Esophagus squamous epithelium (tissue), 5 donors: Measurements from ENCODE around the gene EPGN. TPM values are rescaled to one million over a fixed set of nuclear protein-coding genes. Genes with fewer than 3 reads are reported as not detected.
A peak's percentile ranks its signal among the peaks of the same experiment; 100 is the strongest.

ENCODE experiments used
- DNase-seq: peaks from one replicate; lab custom pipeline; 2025; lab: John Stamatoyannopoulos, UW
- H3K27ac ChIP-seq, 4 donors: fragments of 200-600 bp; sonication (generic); one replicate each; pipeline ENCODE4 v1.5.1; 2016 to 2019; ENCODE audit warnings: mild to moderate bottlenecking in 1 of 4
- H3K27me3 ChIP-seq, 4 donors: fragments of 200-600 bp; sonication (generic); 1 replicate in 3 of 4; 2 replicates in 1 of 4; pipeline versions ENCODE4 v1.5.1 to v1.6.0; 2017 to 2021; ENCODE audit warnings: antibody characterized with exemption in 1 of 4
- H3K36me3 ChIP-seq, 3 donors: fragments of 200-600 bp; sonication (generic); one replicate each; pipeline ENCODE4 v1.5.1; 2016 to 2019
- H3K4me1 ChIP-seq, 3 donors: fragments of 200-600 bp; sonication (generic); one replicate each; pipeline ENCODE4 v1.5.1; 2017 to 2019
- H3K4me3 ChIP-seq, 4 donors: fragments of 200-600 bp; sonication (generic); 1 replicate in 3 of 4; 2 replicates in 1 of 4; pipeline ENCODE4 v1.5.1; 2016 to 2019; ENCODE audit warnings: mild to moderate bottlenecking in 2 of 4, moderate library complexity in 1 of 4
- H3K9me3 ChIP-seq, 3 donors: fragments of 200-600 bp; sonication (generic); one replicate each; pipeline ENCODE4 v1.5.1; 2016 to 2019
- POLR2A ChIP-seq, 4 donors: fragments of 450-650 bp; IDR thresholded peaks; one replicate each; pipeline ENCODE4 v1.6.1; 2017; ENCODE audit warnings: antibody characterized with exemption in 4 of 4, mild to moderate bottlenecking in 4 of 4, moderate library complexity in 3 of 4
- WGBS, 2 donors: methylation state at CpG; one replicate each; pipeline ENCODE4 v1.1.5; 2018; 5-methylcytosine and 5-hydroxymethylcytosine counted together
- intact Hi-C: fragments of 100-400 bp; cut with DNase I; formaldehyde crosslinking; loops from one replicate; pipeline ENCODE4 v1.15.0; 2022
- total RNA-seq, 4 donors: library from RNA; depleted of rRNA; stranded (reverse); fragments of >200 nt; gene quantifications; one replicate each; pipeline ENCODE4 v1.1.0, GENCODE V29; 2016
- TF ChIP-seq, protein P1 (sequence below), 6 experiments: fragments of 450-650 bp in 4 of 6; fragments of 200-600 bp in 2 of 6; sonication (generic) in 2 of 6; IDR thresholded peaks; one replicate each; pipeline ENCODE4 v1.5.1; 2016 to 2019; ENCODE audit warnings: antibody characterized with exemption in 6 of 6, mild to moderate bottlenecking in 4 of 6, moderate library complexity in 4 of 6
- donor health status: DM: yes; HTN: yes; CAD: no.

The EPGN gene
- total RNA-seq, 4 donors from 2014 or later: 48.8 to 118 (median 62.7) TPM

- no peak for TF ChIP-seq POLR2A (IDR thresholded peaks at IDR 0.05)
- TF ChIP-seq, protein P1, sequence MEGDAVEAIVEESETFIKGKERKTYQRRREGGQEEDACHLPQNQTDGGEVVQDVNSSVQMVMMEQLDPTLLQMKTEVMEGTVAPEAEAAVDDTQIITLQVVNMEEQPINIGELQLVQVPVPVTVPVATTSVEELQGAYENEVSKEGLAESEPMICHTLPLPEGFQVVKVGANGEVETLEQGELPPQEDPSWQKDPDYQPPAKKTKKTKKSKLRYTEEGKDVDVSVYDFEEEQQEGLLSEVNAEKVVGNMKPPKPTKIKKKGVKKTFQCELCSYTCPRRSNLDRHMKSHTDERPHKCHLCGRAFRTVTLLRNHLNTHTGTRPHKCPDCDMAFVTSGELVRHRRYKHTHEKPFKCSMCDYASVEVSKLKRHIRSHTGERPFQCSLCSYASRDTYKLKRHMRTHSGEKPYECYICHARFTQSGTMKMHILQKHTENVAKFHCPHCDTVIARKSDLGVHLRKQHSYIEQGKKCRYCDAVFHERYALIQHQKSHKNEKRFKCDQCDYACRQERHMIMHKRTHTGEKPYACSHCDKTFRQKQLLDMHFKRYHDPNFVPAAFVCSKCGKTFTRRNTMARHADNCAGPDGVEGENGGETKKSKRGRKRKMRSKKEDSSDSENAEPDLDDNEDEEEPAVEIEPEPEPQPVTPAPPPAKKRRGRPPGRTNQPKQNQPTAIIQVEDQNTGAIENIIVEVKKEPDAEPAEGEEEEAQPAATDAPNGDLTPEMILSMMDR (IDR thresholded peaks at IDR 0.05): no peak
- intact Hi-C loops: no loop called here
These were observed 25.3 kb upstream of the EPGN start for GRCh38 chr4:74282926-74283325.

GRCh38 chr4:74283614-74284013, 24.7 kb upstream of the EPGN start:
- H3K36me3 ChIP-seq: no peaks in the 10 kb centered on the region
- H3K4me3 ChIP-seq: no peak overlapping the region
- 32 to 45% methylated on average over 2 of the region's 2 CpGs for WGBS, 2 donors
- TF ChIP-seq POLR2A (IDR thresholded peaks at IDR 0.05): no peak
- H3K27me3 ChIP-seq: no peaks in the 10 kb centered on the region
- H3K4me1 ChIP-seq: peaks cover 4 to 30% (median 8%) of the 10 kb centered on the region in 3 donors
- H3K27ac ChIP-seq: peak overlapping the region in 3 of 4 donors; percentile 53 to 63 (median 59)
- DNase-seq: no peak
- H3K9me3 ChIP-seq: no peaks in the 10 kb centered on the region
- intact Hi-C loops: no loop called here

More at GRCh38 chr4:74282926-74283325, 25.3 kb upstream of the EPGN start:
- Histone ChIP-seq H3K36me3 (no peaks in the 10 kb centered on the region), H3K4me3 (no peak overlapping the region), H3K27me3 (no peaks in the 10 kb centered on the region), H3K9me3 (no peaks in the 10 kb centered on the region), H3K4me1 (peaks cover 4 to 30% (median 8%) of the 10 kb centered on the region in 3 donors), H3K27ac (peak overlapping the region in 3 of 4 donors; percentile 39 to 59 (median 53))
- no peak for DNase-seq

GRCh38 chr4:74284053-74284452, 24.2 kb upstream of the EPGN start:
- Histone ChIP-seq H3K27me3 (no peaks in the 10 kb centered on the region), H3K4me3 (no peak overlapping the region), H3K27ac (peak overlapping the region in 2 of 4 donors; percentile 59 to 63), H3K9me3 (no peaks in the 10 kb centered on the region), H3K36me3 (no peaks in the 10 kb centered on the region), H3K4me1 (peaks cover 4 to 30% (median 8%) of the 10 kb centered on the region in 3 donors)
- TF ChIP-seq POLR2A (IDR thresholded peaks at IDR 0.05): no peak
- TF ChIP-seq, protein P1 (IDR thresholded peaks at IDR 0.05): no peak
- DNase-seq: no peak
- WGBS, 2 donors: 34 to 62% methylated on average over 3 of the region's 3 CpGs
- intact Hi-C loops: no loop called here

DNA sequence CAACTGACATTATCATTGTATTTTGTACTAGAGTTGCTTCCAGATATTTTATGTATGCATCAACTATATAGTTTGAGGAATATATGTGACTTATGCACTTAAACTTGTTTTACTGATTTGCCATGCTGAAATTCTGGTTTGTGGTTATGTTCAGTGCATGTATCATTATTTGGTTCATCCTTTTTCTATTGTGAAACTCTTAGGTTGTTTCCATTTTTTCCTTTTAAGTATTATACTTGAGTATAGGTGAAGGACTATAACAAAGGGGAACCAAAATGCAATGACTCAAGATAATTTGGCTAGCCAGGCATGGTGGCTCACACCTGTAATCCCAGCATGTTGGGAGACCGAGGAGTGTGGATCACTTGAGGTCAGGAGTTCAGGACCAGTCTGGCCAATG, 21.1 kb upstream of the EPGN start:
- no peaks in the 10 kb centered on the region for H3K9me3 ChIP-seq
- no peaks in the 10 kb centered on the region for H3K36me3 ChIP-seq
- H3K27me3 ChIP-seq: no peaks in the 10 kb centered on the region
- H3K27ac ChIP-seq: no peak overlapping the region
- TF ChIP-seq, protein P1 (IDR thresholded peaks at IDR 0.05): no peak
- no peak for TF ChIP-seq POLR2A (IDR thresholded peaks at IDR 0.05)
- no peak for DNase-seq
- no peak overlapping the region for H3K4me3 ChIP-seq
- H3K4me1 ChIP-seq: peaks cover 4 to 31% (median 8%) of the 10 kb centered on the region in 3 donors
- WGBS, 2 donors: 47 to 60% methylated on average over 1 of the region's 1 CpG
- intact Hi-C loops: no loop called here

GRCh38 chr4:74287791-74288190, 20.5 kb upstream of the EPGN start:
- Histone ChIP-seq H3K27ac (no peak overlapping the region), H3K27me3 (no peaks in the 10 kb centered on the region), H3K4me3 (no peak overlapping the region), H3K4me1 (peaks cover 4 to 31% (median 7%) of the 10 kb centered on the region in 3 donors), H3K9me3 (no peaks in the 10 kb centered on the region), H3K36me3 (no peaks in the 10 kb centered on the region)
- DNase-seq: no peak
- TF ChIP-seq, protein P1 (IDR thresholded peaks at IDR 0.05): no peak
- TF ChIP-seq POLR2A (IDR thresholded peaks at IDR 0.05): no peak
- intact Hi-C loops: no loop called here

GRCh38 chr4:74291471-74291870, 16.8 kb upstream of the EPGN start:
- H3K4me1 ChIP-seq: peaks cover 0 to 26% (median 0%) of the 10 kb centered on the region in 3 donors
- no peaks in the 10 kb centered on the region for H3K27me3 ChIP-seq
- H3K36me3 ChIP-seq: no peaks in the 10 kb centered on the region
- no peaks in the 10 kb centered on the region for H3K9me3 ChIP-seq
- no peak overlapping the region for H3K4me3 ChIP-seq
- TF ChIP-seq, protein P1 (IDR thresholded peaks at IDR 0.05): no peak
- no peak for TF ChIP-seq POLR2A (IDR thresholded peaks at IDR 0.05)
- 78 to 83% methylated on average over 1 of the region's 1 CpG for WGBS, 2 donors
- intact Hi-C loops: no loop called here
- no peak for DNase-seq
- peak overlapping the region in 1 of 4 donors; percentile 45 for H3K27ac ChIP-seq
